Right atrium auricular region (tissue), 2 donors: ENCODE data around the gene LILRA6. TPM values are rescaled to one million over a fixed set of nuclear protein-coding genes. Genes with fewer than 3 reads are reported as not detected.
"Not testable (repeated sequence)": the region's sequence is repeated elsewhere in the genome, so short reads cannot be mapped to it uniquely, and the experiment has no call there.

Experiments
- DNase-seq: peaks from one replicate; pipeline ENCODE4 v3.0.0-alpha.2; 2019; ENCODE audit warnings: low spot score
- H3K27ac ChIP-seq, 2 donors: fragments of 200-600 bp; sonication (generic); 1 replicate in 1 of 2; 2 replicates in 1 of 2; pipeline ENCODE4 v1.5.1; 2016 to 2019
- H3K27me3 ChIP-seq, 2 donors: fragments of 200-600 bp; sonication (generic); one replicate each; pipeline versions ENCODE4 v1.5.1 to v1.6.0; 2017 to 2019
- H3K36me3 ChIP-seq: fragments of 200-600 bp; sonication (generic); one replicate; pipeline ENCODE4 v1.5.1; 2016
- H3K4me1 ChIP-seq, 2 donors: fragments of 200-600 bp; sonication (generic); one replicate each; pipeline versions ENCODE4 v1.5.1 to v1.6.0; 2017 to 2019
- H3K4me3 ChIP-seq, 2 donors: fragments of 200-600 bp; sonication (generic); 1 replicate in 1 of 2; 2 replicates in 1 of 2; pipeline ENCODE4 v1.5.1; 2017 to 2019; ENCODE audit warnings: mild to moderate bottlenecking in 1 of 2, moderate library complexity in 1 of 2
- H3K9me3 ChIP-seq, 2 donors: fragments of 200-600 bp; sonication (generic); one replicate each; pipeline ENCODE4 v1.5.1; 2019
- CTCF ChIP-seq, 2 donors: fragments of 200-600 bp; sonication (generic); IDR thresholded peaks; one replicate each; pipeline ENCODE4 v1.5.1; 2019; ENCODE audit warnings: antibody characterized with exemption in 2 of 2
- total RNA-seq, 2 donors: library from RNA; depleted of rRNA; stranded (reverse); fragments of >200 nt; gene quantifications; one replicate each; pipeline ENCODE4 v1.1.0, GENCODE V29; 2016

Gene LILRA6
- total RNA-seq, 2 donors from 2014 or later: 1.7 TPM; not detected in 1

DNA sequence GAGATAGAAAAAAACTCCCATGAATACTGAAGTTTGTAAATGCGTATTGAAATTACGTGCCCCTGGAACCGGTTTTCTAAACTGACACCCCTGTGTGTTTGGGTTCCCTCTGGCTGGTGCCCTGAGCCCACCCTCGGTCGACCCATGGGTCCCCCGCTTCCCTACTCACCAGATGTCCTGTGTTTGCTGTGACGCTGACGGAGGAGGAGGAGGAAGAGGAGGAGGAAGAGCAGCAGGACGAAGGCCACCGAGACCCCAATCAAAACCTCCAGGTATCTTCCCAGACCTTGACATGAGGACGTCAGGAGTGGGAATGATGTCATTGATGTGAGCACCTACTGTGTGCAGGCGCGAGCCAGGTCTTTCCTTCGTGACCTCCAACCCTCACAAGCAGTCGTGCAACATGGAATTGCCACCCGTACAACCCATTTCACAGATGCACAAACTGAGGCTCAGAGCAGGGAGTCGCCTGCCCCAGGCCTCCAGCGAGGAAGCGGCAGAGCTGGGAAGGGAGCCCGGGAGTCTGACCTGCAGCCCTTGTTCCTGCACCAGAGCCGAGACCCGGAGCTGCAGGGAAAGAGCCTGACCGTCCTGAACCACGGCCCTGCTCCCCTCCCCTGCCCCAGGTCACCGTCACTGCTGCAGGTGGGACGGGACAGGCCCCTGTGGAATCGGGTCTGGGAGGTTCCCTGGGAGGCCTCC lies 23.5 kb downstream of the LILRA6 start:
- no peak for DNase-seq
- Histone ChIP-seq H3K27me3 (no peaks in the 10 kb centered on the region), H3K4me3 (no peak overlapping the region), H3K4me1 (no peaks in the 10 kb centered on the region), H3K36me3 (peaks cover 12% of the 10 kb centered on the region), H3K9me3 (no peaks in the 10 kb centered on the region), H3K27ac (no peak overlapping the region)
- no peak for TF ChIP-seq CTCF (IDR thresholded peaks at IDR 0.05)

GRCh38 chr19:54218259-54218658 lies 24.3 kb downstream of the LILRA6 start:
- Histone ChIP-seq H3K36me3 (peaks cover 12% of the 10 kb centered on the region), H3K27me3 (no peaks in the 10 kb centered on the region), H3K9me3 (no peaks in the 10 kb centered on the region), H3K4me1 (no peaks in the 10 kb centered on the region), H3K4me3 (no peak overlapping the region), H3K27ac (no peak overlapping the region)
- no peak for DNase-seq
- TF ChIP-seq CTCF (IDR thresholded peaks at IDR 0.05): no peak

GRCh38 chr19:54217517-54218247 lies 24.9 kb downstream of the LILRA6 start:
- DNase-seq, H3K27me3 ChIP-seq: not testable (repeated sequence)

DNA sequence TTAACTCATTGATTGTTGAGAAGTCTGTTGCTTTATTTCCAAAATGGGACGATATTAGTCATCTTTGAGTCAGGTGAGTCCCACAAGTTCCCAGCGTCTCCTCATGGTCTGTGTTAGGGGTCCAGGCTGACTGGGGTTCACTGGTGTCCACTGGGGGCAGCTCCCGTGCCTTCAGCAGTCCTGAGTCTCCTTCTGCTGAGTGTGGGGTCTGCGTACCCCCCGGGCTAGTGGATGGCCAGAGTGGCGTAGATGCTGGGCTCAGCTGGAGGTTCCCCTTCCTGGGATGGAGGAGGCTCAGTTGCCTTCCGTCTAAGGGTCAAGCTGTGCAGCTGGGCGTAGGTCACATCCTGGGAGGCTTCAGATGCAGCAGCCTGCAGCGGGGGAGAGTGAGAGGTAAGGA lies 25.7 kb downstream of the LILRA6 start:
- no peaks in the 10 kb centered on the region for H3K27me3 ChIP-seq
- DNase-seq: no peak

More at GRCh38 chr19:54217517-54218247, 24.9 kb downstream of the LILRA6 start:
- not testable (repeated sequence) for H3K27ac ChIP-seq, H3K4me1 ChIP-seq, H3K9me3 ChIP-seq, H3K4me3 ChIP-seq
- peaks cover 12% of the 10 kb centered on the region for H3K36me3 ChIP-seq

GRCh38 chr19:54214734-54215133 lies 27.9 kb downstream of the LILRA6 start:
- not testable (repeated sequence) for H3K27ac ChIP-seq, H3K9me3 ChIP-seq, DNase-seq, H3K4me3 ChIP-seq, H3K27me3 ChIP-seq
- Histone ChIP-seq H3K36me3 (peaks cover 12% of the 10 kb centered on the region), H3K4me1 (peaks cover 0 to 13% of the 10 kb centered on the region in 2 donors)

More for the DNA sequence above, 25.7 kb downstream of the LILRA6 start:
- Histone ChIP-seq H3K27ac (no peak overlapping the region), H3K36me3 (peaks cover 12% of the 10 kb centered on the region), H3K9me3 (no peaks in the 10 kb centered on the region), H3K4me1 (no peaks in the 10 kb centered on the region), H3K4me3 (no peak overlapping the region)
- no peak for TF ChIP-seq CTCF (IDR thresholded peaks at IDR 0.05)

DNA sequence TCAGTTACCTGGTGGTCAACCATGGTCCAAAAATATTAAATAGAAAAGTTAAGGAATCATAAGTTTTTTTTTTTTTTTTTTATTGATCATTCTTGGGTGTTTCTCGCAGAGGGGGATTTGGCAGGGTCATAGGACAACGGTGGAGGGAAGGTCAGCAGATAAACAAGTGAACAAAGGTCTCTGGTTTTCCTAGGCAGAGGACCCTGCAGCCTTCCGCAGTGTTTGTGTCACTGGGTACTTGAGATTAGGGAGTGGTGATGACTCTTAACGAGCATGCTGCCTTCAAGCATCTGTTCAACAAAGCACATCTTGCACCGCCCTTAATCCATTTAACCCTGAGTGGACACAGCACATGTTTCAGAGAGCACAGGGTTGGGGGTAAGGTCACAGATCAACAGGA lies 28.4 kb downstream of the LILRA6 start:
- not testable (repeated sequence) for H3K9me3 ChIP-seq, H3K36me3 ChIP-seq, H3K4me3 ChIP-seq, H3K27ac ChIP-seq, DNase-seq, H3K27me3 ChIP-seq
- peaks cover 0 to 18% of the 10 kb centered on the region in 2 donors for H3K4me1 ChIP-seq

DNA sequence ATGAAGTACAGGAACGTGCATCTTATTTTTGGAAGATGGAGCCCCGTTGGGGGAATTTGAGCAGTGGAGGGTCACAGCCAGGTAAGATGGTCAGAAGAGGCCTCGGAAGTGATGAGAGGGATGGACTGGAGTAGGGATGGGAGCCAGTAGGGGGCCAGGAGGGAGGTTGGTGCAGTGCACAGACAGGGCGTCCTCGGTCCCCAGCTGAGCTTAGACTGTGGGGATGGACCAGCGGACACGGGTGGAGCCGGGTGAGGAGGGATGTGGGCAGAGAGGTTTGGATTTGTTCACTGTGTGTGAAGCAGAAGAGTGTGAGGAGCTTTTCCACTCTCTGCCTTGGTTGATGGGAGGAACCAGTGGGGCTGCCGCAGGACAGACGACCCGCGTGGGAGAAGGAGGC lies 31.4 kb downstream of the LILRA6 start:
- peaks cover 0 to 45% of the 10 kb centered on the region in 2 donors for H3K4me1 ChIP-seq
- DNase-seq: no peak
- H3K36me3 ChIP-seq: peaks cover 22% of the 10 kb centered on the region
- no peaks in the 10 kb centered on the region for H3K27me3 ChIP-seq
- no peak overlapping the region for H3K4me3 ChIP-seq
- no peaks in the 10 kb centered on the region for H3K9me3 ChIP-seq
- TF ChIP-seq CTCF (IDR thresholded peaks at IDR 0.05): no peak
- H3K27ac ChIP-seq: no peak overlapping the region
